NK-92 (cell line): ENCODE results near the gene RRN3.
"Not testable (repeated sequence)": the region's sequence is repeated elsewhere in the genome, so short reads cannot be mapped to it uniquely, and the experiment has no call there.

ENCODE experiments used
- DNase-seq: peaks from one replicate; lab custom pipeline; 2025; ENCODE audit not compliant: unreplicated experiment; lab: John Stamatoyannopoulos, UW

The RRN3 gene

DNA sequence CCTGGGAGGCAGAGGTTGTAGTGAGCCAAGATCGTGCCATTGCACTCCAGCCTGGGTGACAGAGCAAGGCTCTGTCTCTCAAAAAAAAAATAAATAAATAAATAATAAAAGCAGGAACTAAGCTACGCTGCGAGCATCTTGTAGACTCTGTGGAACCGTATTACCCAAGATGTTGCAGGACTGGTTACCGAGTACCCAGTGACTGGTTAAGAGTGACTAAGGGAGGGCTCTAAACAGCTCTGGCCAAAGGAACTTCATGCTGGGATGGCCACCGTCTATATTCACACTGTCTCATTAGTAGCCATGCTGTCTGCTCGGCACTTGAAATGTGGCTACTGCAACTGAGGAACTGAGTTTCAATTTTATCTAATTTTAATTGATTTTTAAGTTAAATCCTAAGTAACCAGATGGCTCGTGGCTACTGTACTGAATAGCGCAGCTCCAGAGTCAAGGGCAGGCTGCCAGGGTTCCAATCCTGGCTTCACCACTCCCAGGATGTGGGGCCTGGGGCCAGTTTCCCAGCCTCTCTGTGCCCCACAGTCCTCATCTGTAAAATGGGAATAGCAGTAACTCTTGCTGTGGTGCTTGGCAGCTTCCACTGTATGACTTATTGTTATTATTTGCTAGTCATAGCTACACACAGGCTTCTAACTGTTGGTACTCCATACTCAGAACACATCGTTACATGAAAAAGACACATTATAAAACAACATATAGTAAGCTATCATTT lies 41.2 kb downstream of the RRN3 start:
- DNase-seq, result no peak

DNA sequence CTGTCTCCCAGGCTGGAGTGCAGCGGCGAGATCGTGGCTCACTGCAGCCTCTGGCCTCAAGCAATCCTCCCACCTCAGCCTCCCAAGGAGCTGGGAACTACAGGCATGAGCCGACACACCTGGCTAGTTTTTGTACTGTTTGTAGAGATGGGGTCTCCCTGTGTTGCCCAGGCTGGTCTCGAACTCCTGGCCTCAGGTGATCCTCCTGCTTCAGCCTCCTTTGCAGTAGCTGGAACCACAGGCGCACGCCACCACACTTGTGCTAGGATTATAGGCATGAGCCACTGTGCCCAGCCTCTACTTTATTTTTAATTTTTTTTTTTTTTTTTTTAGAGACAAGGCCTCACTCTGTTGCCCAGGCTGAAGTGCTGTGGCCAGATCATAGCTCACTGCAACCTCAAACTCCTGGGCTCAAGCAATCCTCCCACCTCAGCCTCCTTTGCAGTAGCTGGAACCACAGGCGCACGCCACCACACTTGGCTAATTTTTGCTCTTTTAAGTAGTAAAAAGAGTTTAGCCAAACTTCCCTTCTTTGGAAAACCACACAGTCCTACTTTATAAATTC lies 42.6 kb downstream of the RRN3 start:
- DNase-seq, result no peak

GRCh38 chr16:15050440-15050839 lies 43.6 kb downstream of the RRN3 start:
- DNase-seq, result not testable (repeated sequence)

- no peak for DNase-seq
Measured at GRCh38 chr16:15049581-15050180, 44.4 kb downstream of the RRN3 start.

DNA sequence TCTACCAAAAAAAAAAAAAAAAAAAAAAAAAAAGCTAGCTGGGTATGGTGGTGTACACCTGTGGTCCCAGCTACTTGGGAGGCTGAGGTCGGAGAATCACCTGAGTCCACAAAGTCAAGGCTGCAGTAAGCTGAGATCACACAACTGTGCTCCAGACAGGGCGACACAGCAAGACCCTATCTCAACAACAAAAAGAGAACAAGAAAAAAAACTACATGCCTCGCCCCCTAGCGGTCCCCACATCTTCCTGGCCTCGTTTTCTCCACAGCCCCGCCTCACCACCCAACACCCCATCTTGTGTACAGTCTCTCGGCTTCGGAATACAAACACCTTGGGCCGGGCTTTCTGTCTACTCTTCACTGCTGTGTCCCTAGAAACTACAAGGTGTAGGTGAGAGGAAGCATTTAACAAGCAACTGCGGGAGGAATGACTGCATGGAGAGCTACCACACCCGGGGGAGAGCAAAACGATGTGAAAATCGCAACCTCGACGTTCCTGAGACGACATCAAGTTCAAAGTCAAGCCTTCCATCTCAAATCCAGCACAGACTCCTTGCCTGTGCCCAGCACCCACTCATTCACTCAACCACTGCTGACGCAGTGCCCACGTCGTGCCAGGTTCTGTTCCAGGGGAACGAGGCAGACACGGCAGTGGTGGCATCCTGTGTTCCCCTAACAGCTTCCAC lies 47.2 kb downstream of the RRN3 start:
- DNase-seq, result no peak

DNA sequence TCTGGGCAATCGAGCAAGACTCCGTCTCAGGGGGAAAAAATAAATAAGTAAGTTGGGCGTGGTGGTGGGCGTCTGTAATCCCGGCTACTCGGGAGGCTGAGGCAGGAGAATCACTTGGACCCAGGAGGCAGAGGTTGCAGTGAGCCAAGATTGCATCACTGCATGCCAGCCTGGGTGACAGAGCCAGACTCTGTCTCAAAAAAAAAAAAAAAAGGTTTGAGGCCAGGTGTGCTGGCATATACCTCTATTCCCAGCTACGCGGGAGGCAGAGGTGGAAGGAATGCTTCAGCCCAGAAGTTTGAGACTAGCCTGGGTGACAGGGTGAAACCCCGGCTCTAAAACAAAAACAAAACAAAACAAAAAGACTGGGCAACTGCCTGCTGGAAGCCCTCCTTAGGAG lies 48.8 kb downstream of the RRN3 start:
- not testable (repeated sequence) for DNase-seq

GRCh38 chr16:15044286-15044685 lies 49.8 kb downstream of the RRN3 start:
- no peak for DNase-seq

- DNase-seq, result no peak
Measured at GRCh38 chr16:15043344-15043743, 50.7 kb downstream of the RRN3 start.

DNA sequence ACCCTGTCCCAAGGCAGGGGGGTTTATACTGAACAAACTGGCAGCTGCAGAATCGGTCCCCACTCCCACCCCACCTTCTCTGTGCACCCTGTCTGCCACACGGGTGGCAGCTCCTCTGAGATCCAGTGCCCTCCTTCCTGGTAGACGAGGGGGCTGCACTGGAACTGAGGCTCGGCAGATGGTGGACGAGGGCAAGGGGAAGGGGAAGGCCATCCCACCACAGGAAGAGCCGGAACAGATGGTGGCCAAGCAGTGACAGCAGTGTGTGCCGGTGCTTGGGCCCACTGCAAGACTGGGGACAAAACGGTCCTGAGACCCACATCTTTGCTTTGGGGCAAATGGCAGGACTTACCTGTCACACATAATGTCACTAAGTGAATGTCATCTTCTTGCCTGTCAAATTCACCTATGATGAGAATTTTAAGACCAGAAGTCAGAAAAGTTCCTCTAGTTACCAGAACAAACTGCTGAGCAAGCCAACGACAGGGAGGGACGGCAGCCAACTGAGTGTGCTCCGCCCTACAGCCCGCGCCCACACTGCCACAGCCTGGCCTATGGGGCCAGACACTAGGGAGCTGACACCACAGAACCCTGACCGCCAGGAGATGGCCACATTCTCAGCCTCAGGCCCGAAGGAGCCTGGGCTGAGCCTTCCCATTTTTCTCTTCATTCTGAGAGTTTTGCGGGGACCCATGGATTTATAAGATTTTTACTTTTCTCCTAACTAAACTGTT lies 52.6 kb downstream of the RRN3 start:
- no peak for DNase-seq

DNA sequence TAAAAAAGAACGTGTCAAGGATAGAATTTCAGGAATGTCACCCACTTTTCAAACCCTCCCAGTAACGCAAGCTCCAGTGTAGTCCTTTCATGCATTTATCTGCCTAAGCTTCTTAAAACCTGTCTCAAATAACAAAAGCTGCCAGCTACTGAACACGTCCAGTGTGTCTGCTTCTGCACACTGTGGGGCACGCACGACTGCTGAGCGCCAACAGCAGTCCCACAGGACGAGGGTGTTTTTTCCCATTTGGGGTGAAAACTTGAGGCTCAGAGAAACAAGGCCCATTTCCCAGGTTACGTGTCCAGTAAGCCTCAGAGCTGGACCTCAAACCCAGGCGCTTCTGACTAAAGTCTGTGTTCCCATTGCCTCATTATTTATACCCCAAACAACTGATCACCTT lies 55.4 kb downstream of the RRN3 start:
- no peak for DNase-seq

DNA sequence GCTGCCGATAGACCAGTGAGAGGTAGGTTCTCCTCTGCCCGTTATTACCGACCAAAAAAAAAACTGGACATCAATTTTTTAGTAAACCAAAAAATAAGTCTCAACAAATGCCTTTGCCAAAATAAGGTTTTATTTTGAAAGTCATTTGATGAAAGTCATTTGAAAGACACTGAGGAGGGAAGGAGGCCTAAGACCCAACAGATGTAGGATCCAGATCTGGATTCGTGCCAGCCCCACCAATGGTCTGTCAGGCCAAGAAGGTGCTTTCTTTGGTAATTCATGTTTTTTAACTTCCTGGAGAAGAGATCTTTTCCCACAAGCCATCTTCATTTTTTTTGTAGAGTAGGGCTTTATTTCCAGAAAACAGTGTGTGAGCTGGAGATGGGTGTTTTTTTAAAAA lies 56.3 kb downstream of the RRN3 start:
- no peak for DNase-seq

DNA sequence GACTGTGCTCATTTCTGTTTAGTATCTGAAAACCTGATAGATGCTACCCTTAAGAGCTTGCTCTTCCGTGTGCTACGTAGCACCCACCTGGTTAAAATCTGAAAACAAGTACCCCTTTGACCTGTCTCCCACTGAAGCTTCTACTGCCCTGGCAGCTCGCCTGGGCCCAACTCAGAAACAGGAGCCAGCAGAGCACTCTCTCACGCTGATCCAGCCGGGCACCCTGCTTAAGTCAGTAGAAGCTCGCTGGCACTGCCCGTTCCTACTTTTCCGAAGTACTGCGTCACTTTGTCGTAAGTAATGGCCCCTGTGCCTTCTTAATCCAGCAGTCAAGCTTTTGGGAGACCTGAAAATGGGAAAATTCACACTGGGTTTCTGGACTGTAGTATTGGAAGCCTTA lies 57.1 kb downstream of the RRN3 start:
- no peak for DNase-seq

- DNase-seq, result no peak
Measured at GRCh38 chr16:15035163-15035729, 58.8 kb downstream of the RRN3 start.

- no peak for DNase-seq
Measured at GRCh38 chr16:15034266-15035162, 59.6 kb downstream of the RRN3 start.

GRCh38 chr16:15033309-15033707 lies 60.8 kb downstream of the RRN3 start:
- DNase-seq, result no peak

DNA sequence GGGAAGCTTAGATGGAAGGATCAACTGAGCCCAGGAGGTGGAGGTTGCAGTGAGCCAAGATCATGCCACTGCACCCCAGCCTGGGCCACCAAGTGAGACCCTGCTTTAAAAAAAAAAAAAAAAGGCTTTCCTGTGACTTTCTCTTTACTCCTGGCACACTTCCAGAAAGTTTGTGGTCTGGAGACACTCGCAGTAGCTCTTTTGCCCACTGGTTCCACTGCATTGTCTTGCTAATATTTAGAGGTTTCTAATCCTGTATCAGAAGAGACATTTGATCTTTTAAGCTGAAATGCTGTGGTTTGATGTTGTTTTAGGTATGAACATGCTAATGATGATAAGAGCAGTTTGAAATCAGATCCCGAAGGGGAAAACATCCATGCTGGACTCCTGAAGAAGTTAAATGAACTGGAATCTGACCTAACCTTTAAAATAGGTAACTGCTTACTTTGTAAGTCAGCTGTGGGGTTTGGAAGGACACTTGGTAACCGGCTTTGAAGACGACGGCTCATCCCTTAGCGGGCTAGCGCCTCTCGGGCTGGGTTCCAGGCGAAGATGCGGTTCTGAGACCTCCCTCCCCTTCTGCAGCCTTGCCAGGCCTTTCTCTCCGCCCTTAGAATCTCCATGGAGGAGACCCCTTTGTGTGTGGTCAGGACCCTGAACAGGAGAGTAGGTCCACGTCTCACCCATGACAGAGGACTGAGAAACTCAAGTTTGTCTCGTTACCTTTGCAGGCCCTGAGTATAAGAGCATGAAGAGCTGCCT lies 61.3 kb downstream of the RRN3 start:
- no peak for DNase-seq

GRCh38 chr16:15031586-15031985 lies 62.5 kb downstream of the RRN3 start:
- no peak for DNase-seq

- DNase-seq, result no peak
Measured at GRCh38 chr16:15031179-15031578, 62.9 kb downstream of the RRN3 start.

DNA sequence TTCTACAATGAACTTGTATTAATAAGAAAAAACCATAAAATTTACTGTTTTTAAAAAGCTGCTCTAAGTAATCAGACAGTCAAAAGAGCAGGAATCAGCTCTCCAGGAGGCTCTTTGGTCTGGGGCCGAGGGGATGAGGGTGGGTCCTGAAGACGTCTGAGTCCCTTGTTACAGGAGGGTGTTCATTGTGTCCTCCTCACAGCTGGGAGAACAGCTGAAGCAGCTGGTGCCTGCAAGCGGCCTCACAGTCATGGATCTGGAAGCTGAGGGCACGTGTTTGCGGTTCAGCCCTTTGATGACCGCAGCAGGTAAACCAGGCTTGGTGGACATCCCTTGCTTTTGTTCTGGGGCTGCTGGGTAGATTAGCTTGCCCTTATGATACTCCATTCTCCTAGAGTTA lies 64.3 kb downstream of the RRN3 start:
- DNase-seq, result not testable (repeated sequence)
